ENCODE results near the gene KCNT2.

DNA sequence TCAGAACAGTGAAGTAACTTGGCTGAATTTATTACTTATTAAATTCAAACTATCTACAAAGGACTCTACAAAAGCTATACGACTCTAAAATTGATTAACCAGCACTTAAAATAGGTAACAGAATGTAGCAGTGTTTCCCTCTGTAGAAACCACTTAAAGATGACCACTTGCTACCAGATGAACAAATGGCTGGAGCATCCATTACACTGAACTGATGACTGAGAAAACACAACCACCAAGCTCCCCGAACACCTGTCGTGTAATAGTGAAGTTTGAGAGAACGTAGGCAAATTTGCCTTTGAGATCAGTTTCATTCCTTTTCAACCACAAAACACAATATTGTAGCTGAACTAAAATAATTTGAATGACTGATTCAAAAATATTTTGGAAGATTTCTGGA, 226.7 kb downstream of the KCNT2 start:
- TF ChIP-seq, protein P1, sequence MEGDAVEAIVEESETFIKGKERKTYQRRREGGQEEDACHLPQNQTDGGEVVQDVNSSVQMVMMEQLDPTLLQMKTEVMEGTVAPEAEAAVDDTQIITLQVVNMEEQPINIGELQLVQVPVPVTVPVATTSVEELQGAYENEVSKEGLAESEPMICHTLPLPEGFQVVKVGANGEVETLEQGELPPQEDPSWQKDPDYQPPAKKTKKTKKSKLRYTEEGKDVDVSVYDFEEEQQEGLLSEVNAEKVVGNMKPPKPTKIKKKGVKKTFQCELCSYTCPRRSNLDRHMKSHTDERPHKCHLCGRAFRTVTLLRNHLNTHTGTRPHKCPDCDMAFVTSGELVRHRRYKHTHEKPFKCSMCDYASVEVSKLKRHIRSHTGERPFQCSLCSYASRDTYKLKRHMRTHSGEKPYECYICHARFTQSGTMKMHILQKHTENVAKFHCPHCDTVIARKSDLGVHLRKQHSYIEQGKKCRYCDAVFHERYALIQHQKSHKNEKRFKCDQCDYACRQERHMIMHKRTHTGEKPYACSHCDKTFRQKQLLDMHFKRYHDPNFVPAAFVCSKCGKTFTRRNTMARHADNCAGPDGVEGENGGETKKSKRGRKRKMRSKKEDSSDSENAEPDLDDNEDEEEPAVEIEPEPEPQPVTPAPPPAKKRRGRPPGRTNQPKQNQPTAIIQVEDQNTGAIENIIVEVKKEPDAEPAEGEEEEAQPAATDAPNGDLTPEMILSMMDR (IDR thresholded peaks at IDR 0.05; ENCODE audit: low read length), result no peak
- TF ChIP-seq EZH2phosphoT487 (IDR thresholded peaks at IDR 0.05; ENCODE audit: low read length) (no peak), EZH2 (optimal IDR thresholded peaks at IDR 0.05; ENCODE audit: low read depth, low read length) (no peak)
